ENCODE measurements around the gene KTI12. TPM values are rescaled to one million over a fixed set of nuclear protein-coding genes. Genes with fewer than 3 reads are reported as not detected.

Gene KTI12
- total and polyA plus RNA-seq, 7 donors: 4.9 to 15.0 (median 9.6) TPM

- Histone ChIP-seq H3K27me3 (no peaks in the 10 kb centered on the region), H3K4me3 (no peak overlapping the region), H3K4me1 (no peaks in the 10 kb centered on the region), H3K27ac (no peak overlapping the region), H3K36me3 (peaks cover 0 to 42% (median 4%) of the 10 kb centered on the region in 4 donors), H3K9me3 (no peaks in the 10 kb centered on the region)
- WGBS, 2 donors: 93 to 95% methylated on average over 4 of the region's 4 CpGs
- DNase-seq: no peak
- intact Hi-C loops (cut with DNase I): no loop called here
- TF ChIP-seq POLR2A (IDR thresholded peaks at IDR 0.05) (no peak), POLR2AphosphoS5 (IDR thresholded peaks at IDR 0.05) (no peak), CTCF (IDR thresholded peaks at IDR 0.05) (no peak), EP300 (IDR thresholded peaks at IDR 0.05) (no peak)
Observed at GRCh38 chr1:52041551-52042185, 8.1 kb upstream of the KTI12 start.

GRCh38 chr1:52037909-52038308, 4.3 kb upstream of the KTI12 start:
- intact Hi-C loops (cut with DNase I): no loop called here
- peaks cover 0 to 42% (median 4%) of the 10 kb centered on the region in 4 donors for H3K36me3 ChIP-seq
- no peaks in the 10 kb centered on the region for H3K27me3 ChIP-seq
- H3K4me1 ChIP-seq: peaks cover 0 to 6% (median 2%) of the 10 kb centered on the region in 4 donors
- H3K4me3 ChIP-seq: no peak overlapping the region
- DNase-seq: no peak
- TF ChIP-seq EP300 (IDR thresholded peaks at IDR 0.05): no peak
- no peak for TF ChIP-seq POLR2AphosphoS5 (IDR thresholded peaks at IDR 0.05)
- no peak for TF ChIP-seq POLR2A (IDR thresholded peaks at IDR 0.05)
- no peak for TF ChIP-seq CTCF (IDR thresholded peaks at IDR 0.05)
- no peak overlapping the region for H3K27ac ChIP-seq
- H3K9me3 ChIP-seq: no peaks in the 10 kb centered on the region
- WGBS, 2 donors: 92 to 100% methylated on average over 1 of the region's 1 CpG

DNA sequence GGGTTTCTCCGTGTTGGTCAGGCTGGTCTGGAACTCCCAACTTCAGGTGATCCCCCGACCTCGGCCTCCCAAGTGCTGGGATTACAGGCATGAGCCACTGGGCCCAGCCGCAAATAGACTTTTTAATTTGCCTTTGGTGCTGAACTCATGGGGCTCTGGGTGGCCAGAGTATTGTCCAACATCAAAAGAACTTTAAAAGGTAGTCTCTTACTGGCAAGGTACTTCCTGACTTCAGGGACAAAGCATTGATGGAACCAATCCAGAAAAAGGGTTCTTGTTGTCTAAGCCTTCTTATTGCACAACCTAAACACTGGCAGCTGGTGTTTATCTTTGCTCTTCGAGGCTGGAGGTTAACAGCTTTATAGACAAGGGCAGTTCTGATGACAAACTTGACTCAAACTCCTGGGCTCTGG, 3.8 kb upstream of the KTI12 start:
- H3K4me3 ChIP-seq: no peak overlapping the region
- 65 to 81% methylated on average over 5 of the region's 5 CpGs for WGBS, 2 donors
- H3K4me1 ChIP-seq: peaks cover 0 to 9% (median 6%) of the 10 kb centered on the region in 4 donors
- no peaks in the 10 kb centered on the region for H3K9me3 ChIP-seq
- no peak for DNase-seq
- no peak overlapping the region for H3K27ac ChIP-seq
- H3K27me3 ChIP-seq: no peaks in the 10 kb centered on the region
- TF ChIP-seq EP300 (IDR thresholded peaks at IDR 0.05) (no peak), POLR2A (IDR thresholded peaks at IDR 0.05) (no peak), POLR2AphosphoS5 (IDR thresholded peaks at IDR 0.05) (peak in 1 of 4 donors; percentile 27), CTCF (IDR thresholded peaks at IDR 0.05) (no peak)
- H3K36me3 ChIP-seq: peaks cover 0 to 42% (median 4%) of the 10 kb centered on the region in 4 donors
- intact Hi-C loops (cut with DNase I): no loop called here

- peak overlapping the region; percentile 69 to 90 (median 82) for H3K4me3 ChIP-seq
- intact Hi-C loops (cut with DNase I): no loop called here
- no peaks in the 10 kb centered on the region for H3K9me3 ChIP-seq
- WGBS, 2 donors: 80 to 97% methylated on average over 2 of the region's 2 CpGs
- H3K36me3 ChIP-seq: peaks cover 0 to 13% (median 0%) of the 10 kb centered on the region in 4 donors
- TF ChIP-seq EP300 (IDR thresholded peaks at IDR 0.05): no peak
- no peak for TF ChIP-seq POLR2A (IDR thresholded peaks at IDR 0.05)
- no peak for TF ChIP-seq POLR2AphosphoS5 (IDR thresholded peaks at IDR 0.05)
- no peak for TF ChIP-seq CTCF (IDR thresholded peaks at IDR 0.05)
- DNase-seq: no peak
- peak overlapping the region; percentile 91 to 96 (median 92) for H3K27ac ChIP-seq
- H3K4me1 ChIP-seq: peaks cover 0 to 32% (median 22%) of the 10 kb centered on the region in 4 donors
- no peaks in the 10 kb centered on the region for H3K27me3 ChIP-seq
Observed at GRCh38 chr1:52034050-52034384, 407 bp upstream of the KTI12 start.
